MG63 (cell line): ENCODE results near the gene KIF2A. TPM values are rescaled to one million over a fixed set of nuclear protein-coding genes. Genes with fewer than 3 reads are reported as not detected.

Source experiments
- DNase-seq: peaks from one replicate; pipeline ENCODE4 v3.0.0-alpha.2; 2020
- H3K27me3 ChIP-seq: fragments of 250-450 bp; sonication (Bioruptor Pico); 2 replicates; pipeline ENCODE4 v1.5.1; 2020; ENCODE audit warnings: mild to moderate bottlenecking, moderate library complexity
- H3K36me3 ChIP-seq: fragments of 250-450 bp; sonication (Bioruptor Pico); 2 replicates; pipeline ENCODE4 v1.5.1; 2020; ENCODE audit warnings: mild to moderate bottlenecking, moderate library complexity
- H3K4me3 ChIP-seq: fragments of 250-450 bp; sonication (Bioruptor Pico); 2 replicates; pipeline ENCODE4 v1.5.1; 2020; ENCODE audit warnings: mild to moderate bottlenecking, moderate library complexity
- H3K9me3 ChIP-seq: fragments of 250-450 bp; sonication (Bioruptor Pico); 2 replicates; pipeline ENCODE4 v1.5.1; 2020; ENCODE audit warnings: mild to moderate bottlenecking, moderate library complexity
- total RNA-seq: library from RNA; depleted of rRNA; stranded (reverse); fragments of >200 nt; shearing (Covaris generic); gene quantifications from 2 replicates; pipeline ENCODE4 v1.2.3, GENCODE V29; 2014; ENCODE audit warnings: low replicate concordance

KIF2A gene
- total RNA-seq, 1 experiment from 2014 or later: 27.4 TPM

DNA sequence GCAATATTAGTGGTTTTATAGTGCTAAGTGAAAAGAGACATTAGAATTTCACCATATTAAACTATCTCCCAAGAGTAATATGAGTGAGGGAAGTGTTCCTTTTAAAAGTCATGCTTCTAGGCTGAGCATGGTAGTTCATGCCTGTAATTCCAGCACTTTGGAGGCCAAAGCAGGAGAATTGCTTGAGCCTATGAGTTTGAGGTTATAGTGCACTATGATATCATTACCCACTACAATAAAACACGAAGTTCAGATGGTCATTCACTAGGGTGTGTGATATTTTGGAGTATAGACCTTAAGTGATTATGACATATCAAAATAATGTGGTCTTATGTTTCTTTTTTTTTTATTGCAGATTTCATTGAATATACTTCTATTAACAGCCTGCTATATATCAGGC lies 6.7 kb downstream of the KIF2A start:
- no peaks in the 10 kb centered on the region for H3K27me3 ChIP-seq
- no peaks in the 10 kb centered on the region for H3K9me3 ChIP-seq
- peaks cover 20% of the 10 kb centered on the region for H3K36me3 ChIP-seq
- no peak overlapping the region for H3K4me3 ChIP-seq
- DNase-seq: no peak

DNA sequence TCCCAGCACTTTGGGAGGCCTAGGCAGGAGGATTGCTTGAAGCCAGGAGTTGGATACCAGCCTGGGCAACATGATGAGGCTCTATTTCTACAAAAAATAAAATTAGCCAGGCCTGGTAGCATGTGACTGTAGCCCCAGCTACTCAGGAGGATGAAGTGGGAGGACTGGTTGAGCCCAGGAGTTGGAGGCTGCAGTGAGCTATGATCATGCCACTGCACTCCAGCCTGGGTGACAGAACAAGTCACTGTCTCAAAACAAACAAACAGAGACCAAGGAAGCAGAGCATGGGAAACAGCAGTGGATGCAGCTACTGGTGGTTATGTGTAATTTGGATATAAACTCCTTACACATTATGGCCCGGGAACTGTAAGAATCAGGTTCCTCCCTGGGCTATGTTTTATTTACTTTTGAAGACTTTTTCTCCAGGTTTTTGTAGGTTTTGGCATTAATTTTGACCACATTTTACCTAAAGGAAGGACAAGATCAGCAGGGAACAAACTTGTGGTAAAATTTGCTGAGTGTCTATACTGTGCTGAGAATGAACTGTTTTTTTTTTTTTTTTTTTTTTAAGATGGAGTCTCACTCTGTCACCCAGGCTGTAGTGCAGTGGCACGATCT lies 8.3 kb downstream of the KIF2A start:
- H3K27me3 ChIP-seq: no peaks in the 10 kb centered on the region
- no peaks in the 10 kb centered on the region for H3K9me3 ChIP-seq
- DNase-seq: no peak
- no peak overlapping the region for H3K4me3 ChIP-seq
- peaks cover 12% of the 10 kb centered on the region for H3K36me3 ChIP-seq

GRCh38 chr5:62315376-62316175 lies 9.6 kb downstream of the KIF2A start:
- H3K9me3 ChIP-seq: no peaks in the 10 kb centered on the region
- DNase-seq: no peak

GRCh38 chr5:62316176-62316502 lies 10.1 kb downstream of the KIF2A start:
- DNase-seq: no peak
- Histone ChIP-seq H3K36me3 (peaks cover 6% of the 10 kb centered on the region), H3K4me3 (no peak overlapping the region), H3K27me3 (no peaks in the 10 kb centered on the region), H3K9me3 (no peaks in the 10 kb centered on the region)

More at GRCh38 chr5:62315376-62316175, 9.6 kb downstream of the KIF2A start:
- Histone ChIP-seq H3K4me3 (no peak overlapping the region), H3K36me3 (peaks cover 5% of the 10 kb centered on the region), H3K27me3 (no peaks in the 10 kb centered on the region)

DNA sequence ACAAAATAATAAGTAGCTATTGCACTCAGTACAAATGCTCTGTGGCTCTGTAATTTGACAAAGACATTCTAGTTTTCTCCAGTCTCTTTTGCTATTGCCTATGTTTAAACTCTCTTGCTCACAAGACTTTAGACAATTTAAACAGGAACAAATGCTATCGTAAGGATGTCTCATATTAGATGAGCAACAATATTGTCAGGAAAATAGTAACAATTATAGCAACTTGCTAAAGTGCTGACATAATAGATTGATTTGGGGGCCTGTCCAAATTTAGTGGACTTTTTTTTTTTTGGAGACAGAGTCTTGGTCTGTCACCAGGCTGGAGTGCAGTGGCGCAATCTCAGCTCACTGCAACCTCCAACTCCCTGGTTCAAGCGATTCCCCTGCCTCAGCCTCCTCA lies 11.8 kb downstream of the KIF2A start:
- Histone ChIP-seq H3K9me3 (no peaks in the 10 kb centered on the region), H3K27me3 (no peaks in the 10 kb centered on the region), H3K4me3 (no peak overlapping the region), H3K36me3 (peaks cover 18% of the 10 kb centered on the region)
- DNase-seq: no peak

GRCh38 chr5:62322484-62322883 lies 16.5 kb downstream of the KIF2A start:
- Histone ChIP-seq H3K4me3 (no peak overlapping the region), H3K36me3 (peaks cover 25% of the 10 kb centered on the region), H3K27me3 (no peaks in the 10 kb centered on the region), H3K9me3 (no peaks in the 10 kb centered on the region)
- no peak for DNase-seq

DNA sequence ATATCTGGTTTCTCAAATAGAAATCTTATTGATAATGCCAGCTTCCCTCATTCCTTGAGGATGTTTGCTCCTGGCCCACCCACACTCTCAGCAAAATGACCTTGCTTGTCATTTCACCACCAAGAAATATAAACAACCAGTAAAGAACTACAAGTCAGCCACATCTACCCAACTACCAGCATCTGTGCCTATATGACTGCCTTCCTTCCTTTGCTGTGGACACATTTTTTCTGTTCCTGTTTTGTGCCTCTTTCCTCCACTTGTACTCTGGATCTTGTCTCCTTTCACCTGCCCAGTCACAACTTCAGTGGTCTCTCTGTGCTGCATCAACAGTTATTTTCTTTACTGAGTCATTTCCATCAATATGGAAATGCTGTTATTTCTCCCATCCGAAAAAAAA lies 20.3 kb downstream of the KIF2A start:
- no peak for DNase-seq
- H3K4me3 ChIP-seq: no peak overlapping the region
- peaks cover 17% of the 10 kb centered on the region for H3K36me3 ChIP-seq
- no peaks in the 10 kb centered on the region for H3K27me3 ChIP-seq
- H3K9me3 ChIP-seq: no peaks in the 10 kb centered on the region

DNA sequence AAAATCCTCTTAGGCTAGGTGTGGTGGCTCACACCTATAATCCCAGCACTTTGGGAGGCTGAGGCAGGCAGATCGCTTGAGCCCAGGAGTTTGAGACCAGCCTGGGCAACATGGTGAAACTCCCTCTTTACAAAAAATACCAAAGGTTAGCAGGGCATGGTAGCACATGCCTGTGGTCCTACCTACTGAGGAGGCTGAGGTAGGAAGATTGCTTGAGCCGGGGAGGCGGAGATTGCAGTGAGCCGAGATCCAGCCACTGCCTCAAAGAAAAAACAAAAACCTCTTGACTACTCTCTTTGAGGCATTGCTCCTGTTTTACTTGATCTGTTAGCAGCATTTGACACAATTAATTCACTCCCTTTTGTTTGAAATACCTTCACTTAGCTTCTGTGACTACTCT lies 20.7 kb downstream of the KIF2A start:
- Histone ChIP-seq H3K27me3 (no peaks in the 10 kb centered on the region), H3K9me3 (no peaks in the 10 kb centered on the region), H3K4me3 (no peak overlapping the region), H3K36me3 (peaks cover 13% of the 10 kb centered on the region)
- no peak for DNase-seq

GRCh38 chr5:62327138-62328053 lies 21.4 kb downstream of the KIF2A start:
- H3K27me3 ChIP-seq: no peaks in the 10 kb centered on the region
- DNase-seq: no peak
- H3K4me3 ChIP-seq: no peak overlapping the region
- peaks cover 9% of the 10 kb centered on the region for H3K36me3 ChIP-seq
- H3K9me3 ChIP-seq: no peaks in the 10 kb centered on the region

- H3K27me3 ChIP-seq: no peaks in the 10 kb centered on the region
- peaks cover 8% of the 10 kb centered on the region for H3K36me3 ChIP-seq
- DNase-seq: no peak
- no peak overlapping the region for H3K4me3 ChIP-seq
- H3K9me3 ChIP-seq: no peaks in the 10 kb centered on the region
Measured at GRCh38 chr5:62328772-62329491, 22.9 kb downstream of the KIF2A start.

- Histone ChIP-seq H3K9me3 (no peaks in the 10 kb centered on the region), H3K27me3 (no peaks in the 10 kb centered on the region), H3K36me3 (no peaks in the 10 kb centered on the region), H3K4me3 (no peak overlapping the region)
- no peak for DNase-seq
Measured at GRCh38 chr5:62330302-62330701, 24.3 kb downstream of the KIF2A start.

- no peak for DNase-seq
- Histone ChIP-seq H3K36me3 (no peaks in the 10 kb centered on the region), H3K9me3 (no peaks in the 10 kb centered on the region)
Measured at GRCh38 chr5:62331921-62332320, 25.9 kb downstream of the KIF2A start.

DNA sequence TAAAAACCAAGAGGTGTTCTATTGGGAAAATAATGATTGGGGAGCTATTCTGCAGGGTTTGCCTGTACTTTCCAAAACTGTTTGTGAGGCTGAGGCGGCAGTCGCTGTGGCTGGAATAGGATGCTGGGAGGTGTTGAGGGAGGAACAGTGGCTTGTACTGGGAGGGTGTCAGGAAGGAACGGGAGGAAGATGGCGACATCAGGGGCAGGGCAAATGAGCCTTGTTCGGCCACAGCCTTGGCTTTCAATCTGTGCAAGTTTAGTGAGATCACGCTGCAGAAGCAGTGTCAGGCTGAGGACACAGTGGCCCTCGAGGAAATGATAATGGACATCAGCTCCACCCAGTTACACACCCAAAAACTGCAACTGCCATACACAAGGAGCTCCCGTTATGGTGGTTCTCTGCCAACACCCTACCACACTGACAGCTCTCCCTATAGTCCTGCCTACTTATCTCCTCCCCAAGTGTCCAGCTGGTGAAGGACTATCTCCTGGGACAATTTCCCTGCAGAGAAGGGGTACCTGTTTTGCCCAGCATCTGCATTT lies 27.3 kb downstream of the KIF2A start:
- Histone ChIP-seq H3K27me3 (no peaks in the 10 kb centered on the region), H3K9me3 (no peaks in the 10 kb centered on the region), H3K4me3 (no peak overlapping the region), H3K36me3 (no peaks in the 10 kb centered on the region)
- no peak for DNase-seq

More at GRCh38 chr5:62331921-62332320, 25.9 kb downstream of the KIF2A start:
- H3K4me3 ChIP-seq: no peak overlapping the region
- H3K27me3 ChIP-seq: no peaks in the 10 kb centered on the region

DNA sequence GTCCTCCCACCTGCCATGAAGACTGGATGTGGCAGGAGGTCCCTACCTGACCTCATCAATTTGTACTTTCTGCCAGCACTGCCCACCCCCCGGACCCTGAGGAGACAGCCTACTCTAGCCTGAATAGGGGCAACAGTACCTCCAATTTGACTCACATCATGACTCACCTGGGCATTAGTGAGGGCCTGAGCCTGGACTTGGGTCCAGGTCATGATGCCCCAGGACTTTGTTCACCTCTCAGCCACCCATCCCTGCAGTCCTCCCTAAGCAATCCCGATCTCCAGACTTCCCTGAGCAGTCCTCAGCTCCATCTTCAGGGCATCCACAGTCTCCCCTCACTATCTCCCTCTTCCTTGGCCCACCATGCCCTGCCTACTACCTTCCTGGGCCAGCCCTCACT lies 28.1 kb downstream of the KIF2A start:
- no peaks in the 10 kb centered on the region for H3K9me3 ChIP-seq
- no peak for DNase-seq
- no peaks in the 10 kb centered on the region for H3K36me3 ChIP-seq
- no peaks in the 10 kb centered on the region for H3K27me3 ChIP-seq
- no peak overlapping the region for H3K4me3 ChIP-seq

DNA sequence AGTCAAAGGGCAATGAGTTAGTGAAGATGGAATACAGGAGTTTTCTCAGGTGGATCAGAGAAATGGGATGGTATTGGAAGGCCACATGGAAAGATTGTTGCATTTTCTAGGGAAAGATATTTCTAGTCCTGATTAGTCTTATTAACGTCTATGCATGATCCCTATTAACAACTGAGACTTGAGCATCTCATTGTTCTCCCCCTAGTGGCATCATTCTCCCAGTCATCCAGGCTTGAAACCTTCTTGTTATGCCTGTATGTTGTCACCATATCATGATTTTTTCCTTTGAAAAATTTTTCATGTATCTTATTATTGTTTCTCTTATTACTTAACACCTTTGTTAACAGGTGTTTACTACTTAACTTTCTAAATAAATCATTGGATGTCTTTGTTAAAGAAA lies 34.4 kb downstream of the KIF2A start:
- no peaks in the 10 kb centered on the region for H3K27me3 ChIP-seq
- no peak for DNase-seq
- no peaks in the 10 kb centered on the region for H3K9me3 ChIP-seq
- H3K36me3 ChIP-seq: no peaks in the 10 kb centered on the region; the same call in 1 of the 2 replicates
- no peak overlapping the region for H3K4me3 ChIP-seq

GRCh38 chr5:62340979-62341378 lies 35.0 kb downstream of the KIF2A start:
- no peak for DNase-seq
- H3K9me3 ChIP-seq: no peaks in the 10 kb centered on the region
- no peaks in the 10 kb centered on the region for H3K27me3 ChIP-seq
- H3K36me3 ChIP-seq: no peaks in the 10 kb centered on the region; the same call in 1 of the 2 replicates
- no peak overlapping the region for H3K4me3 ChIP-seq
